Hepatocyte (in vitro differentiated cells): Measurements from ENCODE around the gene PREPL. TPM values are rescaled to one million over a fixed set of nuclear protein-coding genes. Genes with fewer than 3 reads are reported as not detected.
"Not testable (repeated sequence)": the region's sequence is repeated elsewhere in the genome, so short reads cannot be mapped to it uniquely, and the experiment has no call there.

ENCODE experiments used
- DNase-seq: peaks from one replicate; pipeline ENCODE4 v3.0.0-alpha.2; 2016; ENCODE audit warnings: low spot score
- H2AFZ ChIP-seq: fragments of 200-600 bp; sonication (generic); 2 replicates; pipeline ENCODE4 v1.6.0; 2016; ENCODE audit warnings: antibody characterized with exemption, mild to moderate bottlenecking
- H3K27ac ChIP-seq: fragments of 200-600 bp; sonication (generic); 2 replicates; pipeline ENCODE4 v1.5.1; 2016; ENCODE audit warnings: mild to moderate bottlenecking
- H3K27me3 ChIP-seq: fragments of 200-600 bp; sonication (generic); 2 replicates; pipeline ENCODE4 v1.6.1; 2016
- H3K36me3 ChIP-seq: fragments of 200-600 bp; sonication (generic); replicated peaks from 2 replicates; pipeline ENCODE4 v1.5.1; 2016; ENCODE audit warnings: low read depth; ENCODE audit not compliant: insufficient read depth
- H3K4me1 ChIP-seq: fragments of 200-600 bp; sonication (generic); 2 replicates; pipeline ENCODE4 v1.5.1; 2016; ENCODE audit warnings: mild to moderate bottlenecking, moderate library complexity; ENCODE audit not compliant: insufficient read depth
- H3K4me2 ChIP-seq: fragments of 200-600 bp; sonication (generic); 2 replicates; pipeline ENCODE4 v1.6.0; 2016
- H3K4me3 ChIP-seq: fragments of 200-600 bp; sonication (generic); 2 replicates; pipeline ENCODE4 v1.5.1; 2016; ENCODE audit warnings: mild to moderate bottlenecking
- H3K79me2 ChIP-seq: fragments of 200-600 bp; sonication (generic); 2 replicates; pipeline ENCODE4 v1.6.0; 2017; ENCODE audit warnings: mild to moderate bottlenecking
- H3K9me2 ChIP-seq: fragments of 200-600 bp; sonication (generic); replicated peaks from 2 replicates; pipeline ENCODE4 v1.6.0; 2017; ENCODE audit warnings: mild to moderate bottlenecking; ENCODE audit not compliant: insufficient read depth
- H3K9me3 ChIP-seq: fragments of 200-600 bp; sonication (generic); 2 replicates; pipeline ENCODE4 v1.5.1; 2016; ENCODE audit warnings: low read depth, mild to moderate bottlenecking
- H4K20me1 ChIP-seq: fragments of 200-600 bp; sonication (generic); 2 replicates; pipeline ENCODE4 v1.6.0; 2016; ENCODE audit warnings: mild to moderate bottlenecking; ENCODE audit not compliant: insufficient read depth, poor library complexity, severe bottlenecking
- EZH2 ChIP-seq: fragments of 200-600 bp; sonication (generic); IDR thresholded peaks from 2 replicates; pipeline ENCODE4 v1.6.1; 2016; ENCODE audit warnings: antibody characterized with exemption, mild to moderate bottlenecking, borderline replicate concordance
- EZH2phosphoT487 ChIP-seq: fragments of 200-600 bp; sonication (generic); IDR thresholded peaks from one replicate; pipeline ENCODE4 v1.6.1; 2018; ENCODE audit warnings: antibody characterized with exemption, mild to moderate bottlenecking, low read depth, moderate library complexity; ENCODE audit not compliant: unreplicated experiment, severe bottlenecking
- WGBS: methylation state at CpG from one replicate; pipeline ENCODE4 v1.1.6; 2016; ENCODE audit warnings: low lambda C conversion rate; ENCODE audit errors: missing lambda C conversion rate; 5-methylcytosine and 5-hydroxymethylcytosine counted together
- polyA plus RNA-seq: library from polyadenylated mRNA; unstranded; fragments of >200 nt; fragmentation: Nextera tagmentation; extraction: Ambion mirVana; gene quantifications from 2 replicates; pipeline ENCODE4 v1.2.1, GENCODE V29; 2016
- total RNA-seq: library from RNA; depleted of rRNA; stranded (reverse); fragments of >200 nt; gene quantifications from 2 replicates; pipeline ENCODE4 v1.2.3, GENCODE V29; 2014
- TF ChIP-seq, protein P1 (sequence below): fragments of 200-600 bp; sonication (generic); IDR thresholded peaks from 2 replicates; pipeline ENCODE4 v1.5.1; 2016; ENCODE audit warnings: antibody characterized with exemption, mild to moderate bottlenecking; ENCODE audit not compliant: poor library complexity

PREPL gene
- total and polyA plus RNA-seq, 2 experiments from 2014 or later = 21.7 to 44.3 TPM

- Histone ChIP-seq H4K20me1 (no peaks in the 10 kb centered on the region), H3K4me2 (no peak overlapping the region), H2AFZ (no peak overlapping the region), H3K9me3 (peaks cover under 1% of the 10 kb centered on the region), H3K9me2 (no peaks in the 10 kb centered on the region), H3K27me3 (peaks cover 7% of the 10 kb centered on the region), H3K36me3 (no peaks in the 10 kb centered on the region), H3K79me2 (no peaks in the 10 kb centered on the region), H3K4me1 (no peaks in the 10 kb centered on the region), H3K4me3 (no peak overlapping the region), H3K27ac (no peak overlapping the region)
- DNase-seq = no peak
- 96% methylated on average over 1 of the region's 1 CpG for WGBS
- TF ChIP-seq EZH2 (no peak), EZH2phosphoT487 (no peak)
- TF ChIP-seq, protein P1, sequence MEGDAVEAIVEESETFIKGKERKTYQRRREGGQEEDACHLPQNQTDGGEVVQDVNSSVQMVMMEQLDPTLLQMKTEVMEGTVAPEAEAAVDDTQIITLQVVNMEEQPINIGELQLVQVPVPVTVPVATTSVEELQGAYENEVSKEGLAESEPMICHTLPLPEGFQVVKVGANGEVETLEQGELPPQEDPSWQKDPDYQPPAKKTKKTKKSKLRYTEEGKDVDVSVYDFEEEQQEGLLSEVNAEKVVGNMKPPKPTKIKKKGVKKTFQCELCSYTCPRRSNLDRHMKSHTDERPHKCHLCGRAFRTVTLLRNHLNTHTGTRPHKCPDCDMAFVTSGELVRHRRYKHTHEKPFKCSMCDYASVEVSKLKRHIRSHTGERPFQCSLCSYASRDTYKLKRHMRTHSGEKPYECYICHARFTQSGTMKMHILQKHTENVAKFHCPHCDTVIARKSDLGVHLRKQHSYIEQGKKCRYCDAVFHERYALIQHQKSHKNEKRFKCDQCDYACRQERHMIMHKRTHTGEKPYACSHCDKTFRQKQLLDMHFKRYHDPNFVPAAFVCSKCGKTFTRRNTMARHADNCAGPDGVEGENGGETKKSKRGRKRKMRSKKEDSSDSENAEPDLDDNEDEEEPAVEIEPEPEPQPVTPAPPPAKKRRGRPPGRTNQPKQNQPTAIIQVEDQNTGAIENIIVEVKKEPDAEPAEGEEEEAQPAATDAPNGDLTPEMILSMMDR = no peak
These were observed 57.0 kb downstream of the PREPL start for GRCh38 chr2:44304258-44304657.

DNA sequence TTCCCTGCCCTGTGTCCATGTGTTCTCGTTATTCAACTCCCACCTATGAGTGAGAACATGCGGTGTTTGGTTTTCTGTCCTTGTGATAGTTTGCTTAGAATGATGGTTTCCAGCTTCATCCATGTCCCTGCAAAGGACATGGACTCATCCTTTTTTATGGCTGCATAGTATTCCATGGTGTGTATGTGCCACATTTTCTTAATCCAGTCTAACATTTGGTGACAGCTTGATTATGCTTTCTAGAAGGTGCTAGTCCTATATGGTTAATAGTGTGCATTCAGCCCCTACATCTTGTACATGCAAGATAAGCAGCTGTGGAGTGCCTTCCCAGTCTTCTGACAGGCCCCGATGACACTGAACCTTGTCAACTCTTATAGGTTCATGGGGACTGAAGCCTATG is 57.5 kb downstream of the PREPL start:
- not testable (repeated sequence) for H3K9me2 ChIP-seq, H3K36me3 ChIP-seq, H3K4me3 ChIP-seq, H3K9me3 ChIP-seq, H3K27me3 ChIP-seq, H3K27ac ChIP-seq, H3K4me1 ChIP-seq, H3K4me2 ChIP-seq, H3K79me2 ChIP-seq, H2AFZ ChIP-seq, DNase-seq, H4K20me1 ChIP-seq
- WGBS = 99% methylated on average over 3 of the region's 3 CpGs

DNA sequence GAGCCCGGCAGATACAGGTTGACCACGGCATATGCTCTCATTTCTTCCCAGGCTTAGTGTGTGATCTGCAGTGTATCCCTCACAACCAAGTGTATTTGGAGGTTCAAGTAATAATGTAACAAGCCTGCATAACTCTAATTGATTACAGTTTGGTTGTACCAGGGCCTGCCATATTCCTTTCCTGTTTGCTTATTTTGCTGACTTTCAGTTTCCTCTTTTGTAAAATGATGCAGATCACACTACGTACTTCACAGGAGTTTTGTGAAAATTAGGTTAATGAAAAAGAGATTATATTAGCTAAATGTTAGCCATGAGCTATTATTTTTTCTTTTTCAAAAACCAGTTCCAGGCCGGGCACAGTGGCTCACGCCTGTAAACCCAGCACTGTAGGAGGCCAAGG is 60.2 kb downstream of the PREPL start:
- WGBS = 97% methylated on average over 5 of the region's 5 CpGs
- Histone ChIP-seq H3K4me3 (no peak overlapping the region), H3K4me1 (no peaks in the 10 kb centered on the region), H3K9me2 (no peaks in the 10 kb centered on the region), H3K9me3 (no peaks in the 10 kb centered on the region), H3K4me2 (no peak overlapping the region), H3K27me3 (peaks cover 7% of the 10 kb centered on the region), H3K36me3 (no peaks in the 10 kb centered on the region), H3K27ac (no peak overlapping the region), H4K20me1 (no peaks in the 10 kb centered on the region), H2AFZ (no peak overlapping the region), H3K79me2 (no peaks in the 10 kb centered on the region)
- TF ChIP-seq EZH2phosphoT487 (no peak), EZH2 (no peak)
- TF ChIP-seq, protein P1 = no peak
- no peak for DNase-seq

GRCh38 chr2:44299635-44300034 is 61.7 kb downstream of the PREPL start:
- no peaks in the 10 kb centered on the region for H3K36me3 ChIP-seq

More at GRCh38 chr2:44299635-44300034, 61.7 kb downstream of the PREPL start:
- no peak overlapping the region for H3K27ac ChIP-seq
- H3K9me2 ChIP-seq = no peaks in the 10 kb centered on the region
- H2AFZ ChIP-seq = no peak overlapping the region
- H3K27me3 ChIP-seq = peaks cover 7% of the 10 kb centered on the region
- no peaks in the 10 kb centered on the region for H3K9me3 ChIP-seq
- H3K4me2 ChIP-seq = no peak overlapping the region
- 78% methylated on average over 4 of the region's 4 CpGs for WGBS
- no peak overlapping the region for H3K4me3 ChIP-seq
- H3K79me2 ChIP-seq = no peaks in the 10 kb centered on the region
- H3K4me1 ChIP-seq = peaks cover 7% of the 10 kb centered on the region
- DNase-seq = no peak
- H4K20me1 ChIP-seq = no peaks in the 10 kb centered on the region
- TF ChIP-seq, protein P1 = no peak
- TF ChIP-seq EZH2phosphoT487 = no peak
- TF ChIP-seq EZH2 = no peak
